Ovary (tissue), 9 donors: ENCODE results near the gene LRRC52. TPM values are rescaled to one million over a fixed set of nuclear protein-coding genes. Genes with fewer than 3 reads are reported as not detected.

Experiments used
- DNase-seq, 5 donors: peaks; one replicate each; pipeline ENCODE4 v3.0.0-alpha.2; 2019 to 2020
- H3K27ac ChIP-seq, 2 donors: fragments of 200-600 bp; one replicate each; pipeline versions ENCODE4 v1.5.1 to v1.8.0; 2019 to 2022
- H3K27me3 ChIP-seq: fragments of 200-600 bp; one replicate; pipeline ENCODE4 v1.8.0; 2022
- H3K36me3 ChIP-seq: fragments of 200-600 bp; sonication (generic); one replicate; pipeline ENCODE4 v1.5.1; 2019
- H3K4me1 ChIP-seq: one replicate; pipeline ENCODE4 v1.8.1; 2013; ENCODE audit warnings: mild to moderate bottlenecking, moderate library complexity; ENCODE audit not compliant: insufficient read depth
- H3K4me3 ChIP-seq: fragments of 200-600 bp; sonication (generic); one replicate; pipeline ENCODE4 v1.5.1; 2017
- H3K9me3 ChIP-seq, 2 donors: fragments of 200-600 bp in 1 of 2; sonication (generic) in 1 of 2; one replicate each; pipeline versions ENCODE4 v1.5.1 to v1.8.1; 2013 to 2019; ENCODE audit warnings: mild to moderate bottlenecking in 1 of 2, moderate library complexity in 1 of 2
- CTCF ChIP-seq, 3 donors: fragments of 450-650 bp in 2 of 3; fragments of 200-600 bp in 1 of 3; IDR thresholded peaks; one replicate each; pipeline versions ENCODE4 v1.5.1 to v1.8.0; 2016 to 2022; ENCODE audit warnings: antibody characterized with exemption in 3 of 3, mild to moderate bottlenecking in 1 of 3
- EP300 ChIP-seq: sonication (generic); formaldehyde crosslinking; IDR thresholded peaks from one replicate; pipeline ENCODE4 v1.6.1; 2017; ENCODE audit warnings: antibody characterized with exemption
- POLR2A ChIP-seq: fragments of 450-650 bp; IDR thresholded peaks from one replicate; pipeline ENCODE4 v1.6.1; 2017; ENCODE audit warnings: antibody characterized with exemption, mild to moderate bottlenecking, moderate library complexity
- WGBS, 3 donors: extraction: QIAGEN DNeasy Blood & Tissue Kit in 1 of 3; methylation state at CpG; one replicate each; pipeline versions ENCODE4 v1.1.5 to v1.1.7; 2013 to 2017; 5-methylcytosine and 5-hydroxymethylcytosine counted together
- intact Hi-C, 4 donors: fragments of 100-400 bp; cut with DNase I; formaldehyde crosslinking; loops; one replicate each; pipeline versions ENCODE4 v1.11.0 to v1.15.1; 2022 to 2023
- polyA plus RNA-seq, 2 donors: library from polyadenylated mRNA; stranded (reverse); fragments of 200-250 nt in 1 of 2; fragments of 350-450 nt in 1 of 2; fragmentation: Illumina TruSeq in 1 of 2; extraction: RNeasy Lipid Tissue Mini Kit (QIAGEN cat#74804) in 1 of 2; gene quantifications; one replicate each; pipeline ENCODE4 v1.2.3, GENCODE V29; 2013 to 2014
- total RNA-seq, 7 donors: library from RNA; depleted of rRNA in 2 of 7; stranded (reverse); fragments of >200 nt in 2 of 7; fragmentation: NEBNext Ultra II Directional in 3 of 7; extraction: Animal tissue kit (Norgen Biotek cat#: 25700) in 3 of 7; gene quantifications; one replicate each; pipeline versions ENCODE4 v1.1.0 to v1.2.4, GENCODE V29; 2016 to 2023
- donor health status: DM: no; HTN: no; CAD: no; lungs with moderate emphysema.
- donor health status: DM: no; HTN: no; CAD: no.
- donor health status: Bipolar disorder and iron deficiency.
- donor health status: DM: yes; HTN: yes; CAD: no.
- donor health status: DM: no; HTN: no; CAD: no.
- donor health status: DM: yes; HTN: yes; CAD: no.

The LRRC52 gene
- total and polyA plus RNA-seq, 9 donors, result not detected

- WGBS, 3 donors, result 85 to 92% (median 89%) methylated on average over 3 of the region's 3 CpGs
- Histone ChIP-seq H3K27ac (no peak overlapping the region), H3K4me1 (no peaks in the 10 kb centered on the region), H3K4me3 (no peak overlapping the region), H3K36me3 (no peaks in the 10 kb centered on the region), H3K9me3 (no peaks in the 10 kb centered on the region), H3K27me3 (no peaks in the 10 kb centered on the region)
- DNase-seq, result no peak
- intact Hi-C loops, result no loop called here
- TF ChIP-seq EP300 (no peak), POLR2A (no peak), CTCF (IDR thresholded peaks at IDR 0.05) (no peak)
These were observed 35.5 kb upstream of the LRRC52 start for GRCh38 chr1:165508291-165508690.

- Histone ChIP-seq H3K27me3 (no peaks in the 10 kb centered on the region), H3K4me1 (no peaks in the 10 kb centered on the region), H3K27ac (no peak overlapping the region), H3K9me3 (no peaks in the 10 kb centered on the region), H3K36me3 (no peaks in the 10 kb centered on the region), H3K4me3 (no peak overlapping the region)
- 42 to 52% (median 44%) methylated on average over 6 of the region's 6 CpGs for WGBS, 3 donors
- TF ChIP-seq EP300, result no peak
- no peak for TF ChIP-seq CTCF (IDR thresholded peaks at IDR 0.05)
- TF ChIP-seq POLR2A, result no peak
- intact Hi-C loops, result no loop called here
- DNase-seq, result no peak
These were observed 31.0 kb upstream of the LRRC52 start for GRCh38 chr1:165512816-165513215.

GRCh38 chr1:165516469-165516868 is 27.3 kb upstream of the LRRC52 start:
- Histone ChIP-seq H3K9me3 (no peaks in the 10 kb centered on the region), H3K36me3 (no peaks in the 10 kb centered on the region), H3K4me3 (no peak overlapping the region), H3K27ac (no peak overlapping the region), H3K27me3 (no peaks in the 10 kb centered on the region), H3K4me1 (no peaks in the 10 kb centered on the region)
- TF ChIP-seq POLR2A, result no peak
- no peak for DNase-seq
- intact Hi-C loops, result no loop called here
- WGBS, 3 donors, result 86 to 100% methylated on average over 2 of the region's 2 CpGs; no CpG with 5 or more reads in 1 of the 3 donors

- Histone ChIP-seq H3K4me3 (no peak overlapping the region), H3K36me3 (no peaks in the 10 kb centered on the region), H3K27ac (no peak overlapping the region), H3K27me3 (no peaks in the 10 kb centered on the region), H3K9me3 (no peaks in the 10 kb centered on the region), H3K4me1 (no peaks in the 10 kb centered on the region)
- intact Hi-C loops, result no loop called here
- DNase-seq, result no peak
- TF ChIP-seq POLR2A (no peak), EP300 (no peak), CTCF (IDR thresholded peaks at IDR 0.05) (no peak)
- WGBS, 3 donors, result 85 to 89% (median 88%) methylated on average over 4 of the region's 4 CpGs
These were observed 23.2 kb upstream of the LRRC52 start for GRCh38 chr1:165520646-165521045.

GRCh38 chr1:165524639-165525285 is 19.0 kb upstream of the LRRC52 start:
- no peak for DNase-seq
- H3K9me3 ChIP-seq, result no peaks in the 10 kb centered on the region

More at GRCh38 chr1:165524639-165525285, 19.0 kb upstream of the LRRC52 start:
- intact Hi-C loops, result no loop called here
- Histone ChIP-seq H3K27ac (no peak overlapping the region), H3K36me3 (no peaks in the 10 kb centered on the region), H3K27me3 (no peaks in the 10 kb centered on the region), H3K4me3 (no peak overlapping the region), H3K4me1 (no peaks in the 10 kb centered on the region)
- 72 to 79% (median 75%) methylated on average over 5 of the region's 5 CpGs for WGBS, 3 donors
- TF ChIP-seq POLR2A (no peak), CTCF (IDR thresholded peaks at IDR 0.05) (no peak), EP300 (no peak)
